IMR-90 (cell line): ENCODE data around the gene SYNGR3. TPM values are rescaled to one million over a fixed set of nuclear protein-coding genes. Genes with fewer than 3 reads are reported as not detected.
A peak's percentile ranks its signal among the peaks of the same experiment; 100 is the strongest.

ENCODE experiments used
- ATAC-seq: fragments of 200-7000 bp; cut with Tn5 transposase; 2 replicates; pipeline ENCODE4 v1.9.1; 2020; ENCODE audit warnings: low read depth, mild to moderate bottlenecking, moderate library complexity
- BruUV-seq: library from RNA; stranded (reverse); fragments of 400-500 nt; replicated peaks from 2 replicates; lab custom pipeline; 2021; lab: Mats Ljungman, UMichigan
- CTCF ChIA-PET: fragments of 300-600 bp; formaldehyde crosslinking; extraction: SDS; loops from one replicate; lab custom pipeline; 2021; ENCODE audit warnings: antibody characterized with exemption; lab: Yijun Ruan, JAX
- POLR2A ChIA-PET: fragments of 300-600 bp; sonication (Branson Sonifier 250); formaldehyde crosslinking; loops from one replicate; lab custom pipeline; 2022; ENCODE audit warnings: antibody characterized with exemption; ENCODE audit not compliant: unreplicated experiment; lab: Charles Lee
- DNase-seq: peaks from one replicate; pipeline ENCODE4 v3.0.0; 2013
- H2AFZ ChIP-seq: replicated peaks from 2 replicates; pipeline ENCODE3; 2013; ENCODE audit warnings: low read length, mild to moderate bottlenecking; ENCODE audit not compliant: poor library complexity
- H2AK5ac ChIP-seq: 2 replicates; pipeline ENCODE4 v1.6.1; 2013; ENCODE audit warnings: low read depth, low read length, inconsistent platforms
- H2AK9ac ChIP-seq: replicated peaks from 2 replicates; pipeline ENCODE3; 2013; ENCODE audit warnings: mild to moderate bottlenecking, low read depth, low read length, moderate library complexity; ENCODE audit not compliant: poor library complexity
- H2BK120ac ChIP-seq: 2 replicates; pipeline ENCODE4 v1.6.1; 2013; ENCODE audit warnings: low read depth, low read length, inconsistent platforms
- H2BK15ac ChIP-seq: 3 replicates; pipeline ENCODE4 v1.6.1; 2013; ENCODE audit warnings: low read depth, low read length, inconsistent platforms
- H2BK20ac ChIP-seq: 2 replicates; pipeline ENCODE4 v1.6.1; 2013; ENCODE audit warnings: low read depth, mild to moderate bottlenecking, inconsistent platforms, low read length, moderate library complexity
- H2BK5ac ChIP-seq: 2 replicates; pipeline ENCODE4 v1.6.1; 2013; ENCODE audit warnings: mild to moderate bottlenecking, low read depth, low read length, inconsistent platforms; ENCODE audit not compliant: poor library complexity, severe bottlenecking
- H3K14ac ChIP-seq: replicated peaks from 2 replicates; pipeline ENCODE4 v1.6.1; 2013; ENCODE audit warnings: low read depth, low read length, inconsistent platforms
- H3K18ac ChIP-seq: 2 replicates; pipeline ENCODE4 v1.6.1; 2013; ENCODE audit warnings: low read depth, low read length, control low read depth
- H3K23ac ChIP-seq: 2 replicates; pipeline ENCODE4 v1.6.1; 2013; ENCODE audit warnings: low read depth, low read length, inconsistent platforms
- H3K27ac ChIP-seq: 2 replicates; pipeline ENCODE4 v1.5.1; 2013; ENCODE audit warnings: mild to moderate bottlenecking, control low read depth, low read length; ENCODE audit not compliant: insufficient read depth
- H3K27me3 ChIP-seq: 2 replicates; pipeline ENCODE4 v1.6.1; 2013; ENCODE audit warnings: low read length; ENCODE audit not compliant: control insufficient read depth, insufficient read depth
- H3K36me3 ChIP-seq: 2 replicates; pipeline ENCODE4 v1.6.1; 2013; ENCODE audit warnings: low read length, mixed read lengths; ENCODE audit not compliant: control insufficient read depth, insufficient read depth
- H3K4ac ChIP-seq: 2 replicates; pipeline ENCODE4 v1.6.1; 2013; ENCODE audit warnings: low read depth, low read length, inconsistent platforms
- H3K4me1 ChIP-seq: 2 replicates; pipeline ENCODE4 v1.6.1; 2013; ENCODE audit warnings: low read length, mixed read lengths; ENCODE audit not compliant: control insufficient read depth, insufficient read depth
- H3K4me2 ChIP-seq: 2 replicates; pipeline ENCODE4 v1.6.1; 2013; ENCODE audit warnings: low read depth, mild to moderate bottlenecking, control low read depth, low read length, moderate library complexity
- H3K4me3 ChIP-seq: 2 replicates; pipeline ENCODE4 v1.5.1; 2013; ENCODE audit warnings: low read depth, mild to moderate bottlenecking, control low read depth, low read length, moderate library complexity; ENCODE audit not compliant: insufficient read depth
- H3K56ac ChIP-seq: 2 replicates; pipeline ENCODE4 v1.6.1; 2013; ENCODE audit warnings: low read length, inconsistent platforms; ENCODE audit not compliant: insufficient read depth; ENCODE audit errors: extremely low read depth
- H3K79me1 ChIP-seq, 2 experiments: 2 replicates each; pipeline ENCODE4 v1.6.1; 2013; ENCODE audit warnings: low read length in 2 of 2, inconsistent platforms in 1 of 2, low read depth in 1 of 2
- H3K9ac ChIP-seq: 2 replicates; pipeline ENCODE4 v1.6.1; 2013; ENCODE audit warnings: low read depth, low read length, control low read depth
- H3K9me1 ChIP-seq: 2 replicates; pipeline ENCODE4 v1.6.1; 2013; ENCODE audit warnings: low read length, inconsistent platforms; ENCODE audit not compliant: insufficient read depth
- H3K9me3 ChIP-seq: 2 replicates; pipeline ENCODE4 v1.6.1; 2013; ENCODE audit warnings: low read length; ENCODE audit not compliant: control insufficient read depth, insufficient read depth
- H4K20me1 ChIP-seq: 2 replicates; pipeline ENCODE4 v1.6.1; 2013; ENCODE audit warnings: low read length, inconsistent platforms; ENCODE audit not compliant: insufficient read depth
- H4K5ac ChIP-seq: 2 replicates; pipeline ENCODE4 v1.6.1; 2013; ENCODE audit warnings: mild to moderate bottlenecking, low read depth, low read length, control low read depth
- H4K8ac ChIP-seq, 2 experiments: 2 replicates each; pipeline ENCODE4 v1.6.1; 2013; ENCODE audit warnings: low read depth in 2 of 2, low read length in 2 of 2, control low read depth in 1 of 2, inconsistent platforms in 1 of 2
- H4K91ac ChIP-seq: 2 replicates; pipeline ENCODE4 v1.6.1; 2013; ENCODE audit warnings: low read depth, low read length, inconsistent platforms; ENCODE audit not compliant: insufficient read depth
- BHLHE40 ChIP-seq: fragments of 150-350 bp; IDR thresholded peaks from 2 replicates; pipeline ENCODE4 v1.6.1; 2016; ENCODE audit warnings: mild to moderate bottlenecking, low read depth, low read length
- CEBPB ChIP-seq: IDR thresholded peaks from 2 replicates; pipeline ENCODE4 v1.6.1; 2012; ENCODE audit warnings: low read depth, low read length, improper control_type of control experiment
- CHD1 ChIP-seq: IDR thresholded peaks from 2 replicates; pipeline ENCODE4 v1.6.1; 2012; ENCODE audit warnings: low read depth, low read length, improper control_type of control experiment
- CTCF ChIP-seq: conservative IDR thresholded peaks from 2 replicates; pipeline ENCODE4 v1.5.1; 2012; ENCODE audit warnings: mild to moderate bottlenecking, low read depth, low read length, improper control_type of control experiment
- ELK1 ChIP-seq: fragments of 150-350 bp; IDR thresholded peaks from 2 replicates; pipeline ENCODE4 v1.6.1; 2016; ENCODE audit warnings: low read depth, mild to moderate bottlenecking, low read length, moderate library complexity, borderline replicate concordance
- FOS ChIP-seq: fragments of 150-350 bp; IDR thresholded peaks from 2 replicates; pipeline ENCODE4 v1.6.1; 2016; ENCODE audit warnings: low read depth, low read length
- MAFK ChIP-seq: IDR thresholded peaks from 2 replicates; pipeline ENCODE4 v1.6.1; 2012; ENCODE audit warnings: low read depth, low read length, improper control_type of control experiment
- MAZ ChIP-seq: IDR thresholded peaks from 2 replicates; pipeline ENCODE4 v1.6.1; 2012; ENCODE audit warnings: low read depth, mild to moderate bottlenecking, low read length, improper control_type of control experiment, moderate library complexity, borderline replicate concordance
- NFE2L2 ChIP-seq: fragments of 150-350 bp; IDR thresholded peaks from 2 replicates; pipeline ENCODE4 v1.6.1; 2016; ENCODE audit warnings: low read depth, mild to moderate bottlenecking, low read length
- POLR2A ChIP-seq: IDR thresholded peaks from 2 replicates; pipeline ENCODE4 v1.6.1; 2012; ENCODE audit warnings: mild to moderate bottlenecking, low read depth, low read length
- RAD21 ChIP-seq: IDR thresholded peaks from 2 replicates; pipeline ENCODE4 v1.6.1; 2012; ENCODE audit warnings: low read length, improper control_type of control experiment
- RFX5 ChIP-seq: IDR thresholded peaks from 2 replicates; pipeline ENCODE4 v1.8.0; 2012; ENCODE audit warnings: low read depth, mild to moderate bottlenecking, low read length, moderate library complexity
- SMC3 ChIP-seq: fragments of 150-350 bp; IDR thresholded peaks from 2 replicates; pipeline ENCODE4 v1.6.1; 2016; ENCODE audit warnings: low read depth, mild to moderate bottlenecking, antibody characterized with exemption, low read length, moderate library complexity
- USF2 ChIP-seq: fragments of 150-350 bp; IDR thresholded peaks from 2 replicates; pipeline ENCODE4 v1.6.1; 2017; ENCODE audit warnings: mild to moderate bottlenecking, antibody characterized with exemption, low read length, low read depth
- WGBS, 2 experiments: methylation state at CpG; one replicate each; pipeline versions ENCODE4 v1.1.5 to v1.1.7; 2013; ENCODE audit warnings: missing lambda C conversion rate in 2 of 2; ENCODE audit not compliant: insufficient read length in 1 of 2; ENCODE audit errors: extremely low coverage in 2 of 2; 5-methylcytosine and 5-hydroxymethylcytosine counted together
- dilution Hi-C: fragments of 300-500 bp; cut with HindIII; formaldehyde crosslinking; loops from one replicate; pipeline ENCODE4 v1.14.3; 2018; ENCODE audit warnings: low sequenced_read_pairs; ENCODE audit not compliant: unreplicated experiment
- in situ Hi-C: fragments of 300-500 bp; cut with MboI; formaldehyde crosslinking; loops from 3 replicates; pipeline ENCODE4 v1.14.3; 2019; ENCODE audit warnings: low sequenced_read_pairs, inconsistent platforms, mixed read lengths
- intact Hi-C: fragments of 100-400 bp; cut with micrococcal nuclease; formaldehyde crosslinking; loops from 2 replicates; pipeline ENCODE4 v1.10.0; 2022
- polyA plus RNA-seq, 3 experiments: library from polyadenylated mRNA; depleted of rRNA; stranded (reverse); fragments of >200 nt; gene quantifications; 2 replicates each; pipeline ENCODE4 v1.2.3, GENCODE V29; 2012; ENCODE audit warnings: low replicate concordance in 1 of 3
- total RNA-seq: library from RNA; depleted of rRNA; stranded (reverse); fragments of >200 nt; gene quantifications from 2 replicates; pipeline ENCODE4 v1.2.3, GENCODE V29; 2012

The SYNGR3 gene
- total and polyA plus RNA-seq, 2 of the 4 experiments (the other 2 are of a cell fraction), result 1.8 to 5.8 TPM

- Histone ChIP-seq H3K27me3 (peaks cover 18% of the 10 kb centered on the region; the same call in 1 of the 2 replicates), H3K56ac (no peak overlapping the region), H2AFZ (peak overlapping the region; percentile 67), H3K4me3 (no peak overlapping the region), H2AK9ac (peak overlapping the region; percentile 78), H3K9ac (no peak overlapping the region), H3K27ac (no peak overlapping the region), H4K5ac (no peak overlapping the region), H4K8ac (no peak overlapping the region), H3K23ac (no peak overlapping the region), H3K4me1 (peaks cover 7% of the 10 kb centered on the region; the same call in 1 of the 2 replicates), H2BK20ac (no peak overlapping the region), H2AK5ac (no peak overlapping the region), H2BK15ac (no peak overlapping the region), H3K18ac (no peak overlapping the region), H3K9me1 (peaks cover 6% of the 10 kb centered on the region), H4K91ac (no peak overlapping the region), H2BK120ac (no peak overlapping the region), H3K4me2 (no peak overlapping the region; the same call in 1 of the 2 replicates), H2BK5ac (no peak overlapping the region), H3K36me3 (no peaks in the 10 kb centered on the region), H3K14ac (no peak overlapping the region), H3K4ac (no peak overlapping the region), H3K79me1 (no peaks in the 10 kb centered on the region; a peak in 1 of 4 replicates), H4K20me1 (no peaks in the 10 kb centered on the region), H3K9me3 (no peaks in the 10 kb centered on the region)
- POLR2A ChIA-PET, result no interaction called here
- no peak for DNase-seq
- intact Hi-C loops (no loop called here), in situ Hi-C loops (loop anchor here (5.0 kb wide), 1 partner anchor 122 kb away; no protein-coding TSS in a partner anchor), dilution Hi-C loops (no loop called here)
- CTCF ChIA-PET, result interaction anchor here (0.6 kb wide), 1 partner anchor 879 kb away, joined by 4 read pairs; no protein-coding TSS in a partner anchor
- 10% methylated on average over 49 of the region's 96 CpGs; no CpG with 5 or more reads in 1 of the 2 experiments for WGBS, 2 experiments
- BruUV-seq, result no TSS peak
- ATAC-seq, result no peak
- TF ChIP-seq CHD1 (no peak), CEBPB (no peak), ELK1 (no peak), RFX5 (no peak), MAFK (no peak), USF2 (no peak), SMC3 (no peak), MAZ (no peak), POLR2A (no peak), CTCF (no peak), NFE2L2 (no peak), BHLHE40 (no peak), RAD21 (no peak), FOS (no peak)
Measured at GRCh38 chr16:2019921-2020831, 30.4 kb downstream of the SYNGR3 start.
